HepG2 (cell line): Measurements from ENCODE around the gene PTHLH. TPM values are rescaled to one million over a fixed set of nuclear protein-coding genes. Genes with fewer than 3 reads are reported as not detected.

ENCODE experiments used
- ATAC-seq: fragments of 200-7000 bp; cut with Tn5 transposase; 3 replicates; pipeline ENCODE4 v1.9.1; 2020; ENCODE audit warnings: mild to moderate bottlenecking, moderate library complexity
- BruUV-seq: library from RNA; stranded (reverse); fragments of 400-500 nt; replicated peaks from 2 replicates; lab custom pipeline; 2021; lab: Mats Ljungman, UMichigan
- CTCF ChIA-PET: fragments of 300-600 bp; formaldehyde crosslinking; extraction: SDS; loops from one replicate; lab custom pipeline; 2021; ENCODE audit warnings: low total read pairs, inconsistent platforms, low intra/inter-chr PET ratio; lab: Yijun Ruan, JAX
- POLR2A ChIA-PET: fragments of 350-600 bp; sonication (Branson Sonifier 250); formaldehyde crosslinking; loops from one replicate; lab custom pipeline; 2020; ENCODE audit warnings: antibody characterized with exemption, inconsistent platforms; lab: Yijun Ruan, JAX
- DNase-seq: peaks from one replicate; pipeline ENCODE4 v3.0.0-alpha.2; 2015; ENCODE audit warnings: low spot score
- FAIRE-seq: peaks from 3 replicates; lab custom pipeline; 2011; peaks lifted over from hg19 to GRCh38; lab: Jason Lieb, UNC
- H2AFZ ChIP-seq: one replicate; pipeline ENCODE4 v1.6.1; 2011; ENCODE audit warnings: low read length, inconsistent platforms
- H3K27ac ChIP-seq: fragments of 300-600 bp; 3 replicates; pipeline ENCODE4 v1.8.0; 2011; ENCODE audit warnings: mixed run types, mild to moderate bottlenecking, mixed read lengths, low read length, inconsistent platforms; ENCODE audit not compliant: insufficient read depth; ENCODE audit errors: extremely low read length
- H3K27me3 ChIP-seq, 2 experiments: fragments of 200-600 bp in 1 of 2; 2 replicates in 1 of 2; 3 replicates in 1 of 2; pipeline versions ENCODE4 v1.6.0 to v1.8.0; 2011; ENCODE audit warnings: low read length in 2 of 2, mild to moderate bottlenecking in 2 of 2, moderate library complexity in 2 of 2, inconsistent platforms in 1 of 2; ENCODE audit not compliant: insufficient read depth in 2 of 2, control insufficient read depth in 1 of 2
- H3K36me3 ChIP-seq, 2 experiments: fragments of 200-600 bp in 1 of 2; replicated peaks in 1 of 2; 2 replicates in 1 of 2; 3 replicates in 1 of 2; pipeline versions ENCODE4 v1.5.1 to v1.8.0; 2011; ENCODE audit warnings: low read length in 2 of 2, inconsistent platforms in 1 of 2; ENCODE audit not compliant: insufficient read depth in 2 of 2, control insufficient read depth in 1 of 2
- H3K4me1 ChIP-seq: 2 replicates; pipeline ENCODE4 v1.5.1; 2012; ENCODE audit warnings: low read length, inconsistent platforms; ENCODE audit not compliant: insufficient read depth
- H3K4me2 ChIP-seq: 2 replicates; pipeline ENCODE4 v1.6.0; 2011; ENCODE audit warnings: low read depth, low read length, inconsistent platforms
- H3K4me3 ChIP-seq, 3 experiments: fragments of 200-600 bp in 1 of 3; sonication (generic), shearing (Covaris generic) in 1 of 3; replicated peaks in 1 of 3; 2 replicates each; pipeline ENCODE4 v1.5.1; 2011 to 2016; ENCODE audit warnings: low read length in 3 of 3, inconsistent platforms in 2 of 3, low read depth in 2 of 3, mild to moderate bottlenecking in 2 of 3, control low read depth in 1 of 3, mixed read lengths in 1 of 3; ENCODE audit not compliant: insufficient read depth in 1 of 3
- H3K79me2 ChIP-seq: one replicate; pipeline ENCODE4 v1.6.1; 2011; ENCODE audit warnings: low read length, inconsistent platforms; ENCODE audit not compliant: insufficient read depth
- H3K9ac ChIP-seq: 2 replicates; pipeline ENCODE4 v1.6.0; 2011; ENCODE audit warnings: mild to moderate bottlenecking, low read depth, low read length, inconsistent platforms; ENCODE audit not compliant: insufficient read depth
- H3K9me3 ChIP-seq: 2 replicates; pipeline ENCODE4 v1.5.1; 2012; ENCODE audit warnings: mild to moderate bottlenecking, low read length
- H4K20me1 ChIP-seq: 2 replicates; pipeline ENCODE4 v1.6.0; 2011; ENCODE audit warnings: inconsistent platforms, mild to moderate bottlenecking, low read length, moderate library complexity; ENCODE audit not compliant: insufficient read depth
- AFF4 ChIP-seq: sonication (generic); formaldehyde crosslinking; IDR thresholded peaks from 2 replicates; pipeline ENCODE4 v1.4.0; 2020; ENCODE audit warnings: missing genetic modification reagents
- GMEB1 ChIP-seq: sonication (generic); formaldehyde crosslinking; IDR thresholded peaks from 2 replicates; pipeline ENCODE4 v1.5.1; 2020; ENCODE audit warnings: missing genetic modification reagents, mild to moderate bottlenecking, borderline replicate concordance
- JARID2 ChIP-seq: sonication (generic); formaldehyde crosslinking; IDR thresholded peaks from 2 replicates; pipeline ENCODE4 v1.8.1; 2023; ENCODE audit warnings: missing genetic modification reagents, inconsistent platforms; ENCODE audit not compliant: insufficient replicate concordance
- MYNN ChIP-seq: sonication (generic); formaldehyde crosslinking; IDR thresholded peaks from 2 replicates; pipeline ENCODE4 v1.4.0; 2020; ENCODE audit warnings: mild to moderate bottlenecking, low read depth, missing genetic modification reagents
- NFAT5 ChIP-seq: sonication (generic); formaldehyde crosslinking; IDR thresholded peaks from 2 replicates; pipeline ENCODE4 v1.4.0; 2020; ENCODE audit warnings: missing genetic modification reagents
- PBX2 ChIP-seq: IDR thresholded peaks from 2 replicates; pipeline ENCODE4 v1.6.1; 2016; ENCODE audit warnings: control low read depth
- RBM22 ChIP-seq: fragments of 200-400 bp; formaldehyde crosslinking; optimal IDR thresholded peaks from 2 replicates; pipeline ENCODE3; 2017; ENCODE audit warnings: mild to moderate bottlenecking, low read length, moderate library complexity
- SALL2 ChIP-seq: sonication (generic); formaldehyde crosslinking; IDR thresholded peaks from 2 replicates; pipeline ENCODE4 v1.8.1; 2023; ENCODE audit warnings: mild to moderate bottlenecking, missing genetic modification reagents, inconsistent platforms
- STAG1 ChIP-seq: sonication (generic); formaldehyde crosslinking; IDR thresholded peaks from 2 replicates; pipeline ENCODE4 v1.4.0; 2020; ENCODE audit warnings: missing genetic modification reagents
- TCF7 ChIP-seq: sonication (generic); IDR thresholded peaks from 2 replicates; pipeline ENCODE4 v1.6.1; 2016; ENCODE audit warnings: antibody characterized with exemption, low read depth
- ZBTB1 ChIP-seq: sonication (generic); formaldehyde crosslinking; IDR thresholded peaks from 2 replicates; pipeline ENCODE4 v1.4.0; 2020; ENCODE audit warnings: missing genetic modification reagents, borderline replicate concordance
- ZFP37 ChIP-seq: sonication (generic); formaldehyde crosslinking; IDR thresholded peaks from 2 replicates; pipeline ENCODE4 v1.4.0; 2020; ENCODE audit warnings: missing genetic modification reagents, borderline replicate concordance
- ZNF17 ChIP-seq: sonication (generic); formaldehyde crosslinking; IDR thresholded peaks from 2 replicates; pipeline ENCODE4 v1.5.0; 2020; ENCODE audit warnings: mild to moderate bottlenecking, missing genetic modification reagents
- ZNF264 ChIP-seq: sonication (generic); formaldehyde crosslinking; IDR thresholded peaks from 2 replicates; pipeline ENCODE4 v1.4.0; 2020; ENCODE audit warnings: missing genetic modification reagents
- WGBS: methylation state at CpG from one replicate; pipeline ENCODE4 v1.1.6; 2017; ENCODE audit warnings: low lambda C conversion rate; 5-methylcytosine and 5-hydroxymethylcytosine counted together
- in situ Hi-C: cut with HindIII; loops from 2 replicates; pipeline ENCODE4 v1.10.0; 2017; ENCODE audit warnings: low pct_unique_long_range_greater_than_20kb; ENCODE audit not compliant: extremely low pct_ligation_motif_present
- intact Hi-C: fragments of 100-400 bp; cut with micrococcal nuclease; formaldehyde crosslinking; loops from one replicate; pipeline ENCODE4 v1.10.0; 2022; ENCODE audit not compliant: unreplicated experiment
- polyA plus RNA-seq, 8 experiments: library from polyadenylated mRNA; depleted of rRNA in 3 of 8; stranded (reverse) in 7 of 8; unstranded in 1 of 8; fragments of >200 nt; fragmentation: Illumina TruSeq in 4 of 8; extraction: Trizol in 4 of 8; gene quantifications; 2 replicates each; pipeline versions ENCODE4 v1.2.1 to v1.2.3, GENCODE V29; 2011 to 2016; ENCODE audit warnings: low read depth in 4 of 8, missing spikeins in 1 of 8, mixed read lengths in 1 of 8; ENCODE audit not compliant: insufficient read depth in 1 of 8
- total RNA-seq, 5 experiments: library from RNA; depleted of rRNA; stranded (reverse); fragments of >200 nt; fragmentation: Illumina TruSeq; extraction: Trizol; gene quantifications; 2 replicates each; pipeline ENCODE4 v1.2.3, GENCODE V29; 2016; ENCODE audit warnings: low read depth in 1 of 5

PTHLH gene
- total and polyA plus RNA-seq, 2 of the 13 experiments (the other 11 are each of a cell fraction or from before 2014, with no cell fraction given): 0.22 TPM; not detected in 1

GRCh38 chr12:27915021-27915420, 57.5 kb downstream of the PTHLH start:
- Histone ChIP-seq H3K4me3 (no peak overlapping the region), H3K9me3 (no peaks in the 10 kb centered on the region), H3K4me1 (peaks cover 24% of the 10 kb centered on the region), H3K36me3 (no peaks in the 10 kb centered on the region), H3K4me2 (no peak overlapping the region), H3K9ac (no peak overlapping the region), H3K27me3 (no peaks in the 10 kb centered on the region), H3K79me2 (no peaks in the 10 kb centered on the region), H3K27ac (no peak overlapping the region), H4K20me1 (no peaks in the 10 kb centered on the region), H2AFZ (no peak overlapping the region)
- in situ Hi-C loops (no loop called here), intact Hi-C loops (no loop called here)
- no TSS peak for BruUV-seq
- DNase-seq (no peak), ATAC-seq (no peak), FAIRE-seq (no peak)
- CTCF ChIA-PET: no interaction called here
- 44% methylated on average over 3 of the region's 3 CpGs for WGBS
- POLR2A ChIA-PET: no interaction called here
- TF ChIP-seq ZNF264 (CRISPR knock-in tag) (no peak), GMEB1 (CRISPR knock-in tag) (no peak), JARID2 (no peak), ZFP37 (CRISPR knock-in tag) (no peak), NFAT5 (CRISPR knock-in tag) (no peak), AFF4 (CRISPR knock-in tag) (no peak), MYNN (CRISPR knock-in tag) (no peak), SALL2 (CRISPR knock-in tag) (no peak), TCF7 (no peak), PBX2 (CRISPR knock-in tag) (no peak), STAG1 (no peak), RBM22 (no peak), ZBTB1 (no peak), ZNF17 (CRISPR knock-in tag) (no peak)
